Liver (tissue), 9 donors: ENCODE measurements around the gene CFAP54. TPM values are rescaled to one million over a fixed set of nuclear protein-coding genes. Genes with fewer than 3 reads are reported as not detected.

Source experiments
- DNase-seq: peaks from one replicate; pipeline ENCODE4 v3.0.0-alpha.2; 2017; ENCODE audit warnings: low spot score
- H3K27ac ChIP-seq, 2 donors: one replicate each; pipeline ENCODE4 v1.7.0; 2013; ENCODE audit warnings: inconsistent platforms in 2 of 2, low read length in 2 of 2, control low read depth in 1 of 2, low read depth in 1 of 2, mild to moderate bottlenecking in 1 of 2
- H3K27me3 ChIP-seq, 4 donors: one replicate each; pipeline versions ENCODE4 v1.6.1 to v1.7.0; 2013; ENCODE audit warnings: low read length in 3 of 4, inconsistent platforms in 1 of 4, mild to moderate bottlenecking in 1 of 4, moderate library complexity in 1 of 4; ENCODE audit not compliant: control insufficient read depth in 4 of 4, insufficient read depth in 4 of 4
- H3K36me3 ChIP-seq, 4 donors: one replicate each; pipeline versions ENCODE4 v1.6.1 to v1.7.0; 2013; ENCODE audit warnings: low read length in 3 of 4, mild to moderate bottlenecking in 3 of 4, low read depth in 1 of 4, moderate library complexity in 1 of 4; ENCODE audit not compliant: control insufficient read depth in 4 of 4, insufficient read depth in 3 of 4
- H3K4me1 ChIP-seq, 4 donors: one replicate each; pipeline versions ENCODE4 v1.6.1 to v1.7.0; 2013; ENCODE audit warnings: low read length in 3 of 4, mild to moderate bottlenecking in 3 of 4, moderate library complexity in 1 of 4; ENCODE audit not compliant: control insufficient read depth in 4 of 4, insufficient read depth in 4 of 4
- H3K4me3 ChIP-seq, 3 donors: one replicate each; pipeline versions ENCODE4 v1.6.1 to v1.7.0; 2013; ENCODE audit warnings: low read length in 3 of 3, control low read depth in 1 of 3, low read depth in 1 of 3, mild to moderate bottlenecking in 1 of 3
- H3K9ac ChIP-seq, 2 donors: one replicate each; pipeline ENCODE4 v1.7.0; 2013; ENCODE audit warnings: low read length in 2 of 2, mild to moderate bottlenecking in 2 of 2, moderate library complexity in 2 of 2, control low read depth in 1 of 2, low read depth in 1 of 2
- H3K9me3 ChIP-seq, 4 donors: one replicate each; pipeline versions ENCODE4 v1.6.1 to v1.7.0; 2013; ENCODE audit warnings: low read length in 3 of 4; ENCODE audit not compliant: control insufficient read depth in 4 of 4
- EGR1 ChIP-seq, 2 donors: IDR thresholded peaks; 2 replicates each; pipeline ENCODE4 v1.6.1; 2016 to 2018; ENCODE audit warnings: antibody characterized with exemption in 2 of 2, low read depth in 2 of 2
- FOXA1 ChIP-seq: IDR thresholded peaks from 2 replicates; pipeline ENCODE4 v1.6.1; 2016; ENCODE audit warnings: antibody characterized with exemption
- FOXA2 ChIP-seq: IDR thresholded peaks from 2 replicates; pipeline ENCODE4 v1.6.1; 2016; ENCODE audit warnings: antibody characterized with exemption
- GABPA ChIP-seq, 2 donors: IDR thresholded peaks in 1 of 2; conservative IDR thresholded peaks in 1 of 2; 2 replicates each; pipeline ENCODE4 v1.6.1; 2016; ENCODE audit warnings: antibody characterized with exemption in 2 of 2, mild to moderate bottlenecking in 1 of 2, moderate library complexity in 1 of 2
- HNF4A ChIP-seq, 2 donors: conservative IDR thresholded peaks; 2 replicates each; pipeline ENCODE4 v1.6.1; 2016; ENCODE audit warnings: antibody characterized with exemption in 2 of 2, mild to moderate bottlenecking in 2 of 2
- HNF4G ChIP-seq: IDR thresholded peaks from 2 replicates; pipeline ENCODE4 v1.6.1; 2016; ENCODE audit warnings: antibody characterized with exemption
- JUND ChIP-seq, 2 donors: IDR thresholded peaks; 2 replicates each; pipeline ENCODE4 v1.6.1; 2016; ENCODE audit warnings: antibody characterized with exemption in 2 of 2
- NR2F2 ChIP-seq: IDR thresholded peaks from 2 replicates; pipeline ENCODE4 v1.6.1; 2016; ENCODE audit warnings: antibody characterized with exemption
- RAD21 ChIP-seq, 2 donors: IDR thresholded peaks; 2 replicates each; pipeline ENCODE4 v1.6.1; 2016; ENCODE audit warnings: antibody characterized with exemption in 2 of 2, mild to moderate bottlenecking in 2 of 2
- RXRA ChIP-seq, 2 donors: IDR thresholded peaks; 2 replicates each; pipeline ENCODE4 v1.6.1; 2017 to 2018; ENCODE audit warnings: antibody characterized with exemption in 2 of 2, mild to moderate bottlenecking in 1 of 2
- SP1 ChIP-seq: IDR thresholded peaks from 2 replicates; pipeline ENCODE4 v1.6.1; 2018; ENCODE audit warnings: antibody characterized with exemption, mild to moderate bottlenecking
- TAF1 ChIP-seq: conservative IDR thresholded peaks from 2 replicates; pipeline ENCODE4 v1.6.1; 2016; ENCODE audit warnings: antibody characterized with exemption, mild to moderate bottlenecking
- YY1 ChIP-seq: IDR thresholded peaks from 2 replicates; pipeline ENCODE4 v1.6.1; 2016; ENCODE audit warnings: antibody characterized with exemption, mild to moderate bottlenecking
- WGBS: extraction: QIAGEN DNeasy Blood & Tissue Kit; methylation state at CpG from one replicate; pipeline ENCODE4 v1.1.7; 2013; 5-methylcytosine and 5-hydroxymethylcytosine counted together
- polyA plus RNA-seq, 2 donors: library from polyadenylated mRNA; stranded (reverse) in 1 of 2; unstranded in 1 of 2; fragments of 200-250 nt in 1 of 2; fragments of >200 nt in 1 of 2; fragmentation: Nextera tagmentation in 1 of 2; extraction: Ambion mirVana in 1 of 2; gene quantifications; one replicate each; pipeline versions ENCODE4 v1.2.1 to v1.2.3, GENCODE V29; 2013 to 2015
- total RNA-seq, 2 donors: library from RNA; depleted of rRNA; stranded (reverse); fragments of >200 nt; gene quantifications; one replicate each; pipeline ENCODE4 v1.2.3, GENCODE V29; 2014
- TF ChIP-seq, protein P1 (sequence below): fragments of 150-350 bp; IDR thresholded peaks from 2 replicates; pipeline ENCODE4 v1.5.1; 2017; ENCODE audit warnings: improper control_type of control experiment, low read depth, low read length; ENCODE audit not compliant: missing input control
- TF ChIP-seq, protein P2 (sequence below): IDR thresholded peaks from 2 replicates; pipeline ENCODE4 v1.6.1; 2016; ENCODE audit warnings: antibody characterized with exemption, mild to moderate bottlenecking
- TF ChIP-seq, protein P3 (sequence below): IDR thresholded peaks from 2 replicates; pipeline ENCODE4 v1.6.1; 2016; ENCODE audit warnings: antibody characterized with exemption
- TF ChIP-seq, protein P4 (sequence below): IDR thresholded peaks from 2 replicates; pipeline ENCODE4 v1.6.1; 2016; ENCODE audit warnings: antibody characterized with exemption
- donor health status: healthy.
- donor health status: healthy.
- donor health status: healthy.
- donor health status: healthy.
- donor health status: healthy.

CFAP54 gene
- total and polyA plus RNA-seq, 4 donors = 0.01 to 0.19 (median 0.15) TPM

DNA sequence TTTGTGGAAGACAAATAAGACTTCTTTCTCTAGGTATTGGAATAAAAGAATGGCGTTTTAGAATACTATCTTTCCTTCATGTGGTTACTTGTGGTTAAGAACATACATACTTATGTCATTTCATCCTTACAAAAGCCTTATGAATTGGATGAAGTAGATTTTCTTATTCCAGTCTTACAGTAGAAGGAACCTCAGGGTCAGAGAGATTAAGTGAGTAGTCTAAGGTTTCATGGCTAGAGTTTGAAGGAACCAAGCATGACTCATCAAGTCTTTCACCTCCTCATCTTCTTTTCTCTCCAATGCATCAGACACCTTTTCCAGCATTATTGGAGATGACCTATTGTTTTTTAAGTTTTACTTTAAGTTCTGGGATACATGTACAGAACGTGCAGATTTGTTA is 324.8 kb downstream of the CFAP54 start:
- Histone ChIP-seq H3K4me3 (no peak overlapping the region), H3K27ac (no peak overlapping the region), H3K9ac (no peak overlapping the region), H3K9me3 (peaks cover 0 to 3% (median under 1%) of the 10 kb centered on the region in 4 donors), H3K36me3 (no peaks in the 10 kb centered on the region), H3K27me3 (peaks cover 0 to 10% (median 0%) of the 10 kb centered on the region in 4 donors), H3K4me1 (no peaks in the 10 kb centered on the region)
- 65% methylated on average over 2 of the region's 2 CpGs for WGBS
- DNase-seq = no peak
- TF ChIP-seq EGR1 (IDR thresholded peaks at IDR 0.05; ENCODE audit: low read depth in 2 of 2) = no peak
- no peak for TF ChIP-seq FOXA1
- TF ChIP-seq FOXA2 = no peak
- TF ChIP-seq HNF4A (conservative IDR thresholded peaks at IDR 0.05) = no peak
- no peak for TF ChIP-seq GABPA (IDR thresholded peaks at IDR 0.05 in 1 of 2, conservative IDR thresholded peaks at IDR 0.05 in 1 of 2)
- no peak for TF ChIP-seq TAF1
- TF ChIP-seq, protein P1, sequence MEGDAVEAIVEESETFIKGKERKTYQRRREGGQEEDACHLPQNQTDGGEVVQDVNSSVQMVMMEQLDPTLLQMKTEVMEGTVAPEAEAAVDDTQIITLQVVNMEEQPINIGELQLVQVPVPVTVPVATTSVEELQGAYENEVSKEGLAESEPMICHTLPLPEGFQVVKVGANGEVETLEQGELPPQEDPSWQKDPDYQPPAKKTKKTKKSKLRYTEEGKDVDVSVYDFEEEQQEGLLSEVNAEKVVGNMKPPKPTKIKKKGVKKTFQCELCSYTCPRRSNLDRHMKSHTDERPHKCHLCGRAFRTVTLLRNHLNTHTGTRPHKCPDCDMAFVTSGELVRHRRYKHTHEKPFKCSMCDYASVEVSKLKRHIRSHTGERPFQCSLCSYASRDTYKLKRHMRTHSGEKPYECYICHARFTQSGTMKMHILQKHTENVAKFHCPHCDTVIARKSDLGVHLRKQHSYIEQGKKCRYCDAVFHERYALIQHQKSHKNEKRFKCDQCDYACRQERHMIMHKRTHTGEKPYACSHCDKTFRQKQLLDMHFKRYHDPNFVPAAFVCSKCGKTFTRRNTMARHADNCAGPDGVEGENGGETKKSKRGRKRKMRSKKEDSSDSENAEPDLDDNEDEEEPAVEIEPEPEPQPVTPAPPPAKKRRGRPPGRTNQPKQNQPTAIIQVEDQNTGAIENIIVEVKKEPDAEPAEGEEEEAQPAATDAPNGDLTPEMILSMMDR = no peak
- no peak for TF ChIP-seq NR2F2
- TF ChIP-seq, protein P2, sequence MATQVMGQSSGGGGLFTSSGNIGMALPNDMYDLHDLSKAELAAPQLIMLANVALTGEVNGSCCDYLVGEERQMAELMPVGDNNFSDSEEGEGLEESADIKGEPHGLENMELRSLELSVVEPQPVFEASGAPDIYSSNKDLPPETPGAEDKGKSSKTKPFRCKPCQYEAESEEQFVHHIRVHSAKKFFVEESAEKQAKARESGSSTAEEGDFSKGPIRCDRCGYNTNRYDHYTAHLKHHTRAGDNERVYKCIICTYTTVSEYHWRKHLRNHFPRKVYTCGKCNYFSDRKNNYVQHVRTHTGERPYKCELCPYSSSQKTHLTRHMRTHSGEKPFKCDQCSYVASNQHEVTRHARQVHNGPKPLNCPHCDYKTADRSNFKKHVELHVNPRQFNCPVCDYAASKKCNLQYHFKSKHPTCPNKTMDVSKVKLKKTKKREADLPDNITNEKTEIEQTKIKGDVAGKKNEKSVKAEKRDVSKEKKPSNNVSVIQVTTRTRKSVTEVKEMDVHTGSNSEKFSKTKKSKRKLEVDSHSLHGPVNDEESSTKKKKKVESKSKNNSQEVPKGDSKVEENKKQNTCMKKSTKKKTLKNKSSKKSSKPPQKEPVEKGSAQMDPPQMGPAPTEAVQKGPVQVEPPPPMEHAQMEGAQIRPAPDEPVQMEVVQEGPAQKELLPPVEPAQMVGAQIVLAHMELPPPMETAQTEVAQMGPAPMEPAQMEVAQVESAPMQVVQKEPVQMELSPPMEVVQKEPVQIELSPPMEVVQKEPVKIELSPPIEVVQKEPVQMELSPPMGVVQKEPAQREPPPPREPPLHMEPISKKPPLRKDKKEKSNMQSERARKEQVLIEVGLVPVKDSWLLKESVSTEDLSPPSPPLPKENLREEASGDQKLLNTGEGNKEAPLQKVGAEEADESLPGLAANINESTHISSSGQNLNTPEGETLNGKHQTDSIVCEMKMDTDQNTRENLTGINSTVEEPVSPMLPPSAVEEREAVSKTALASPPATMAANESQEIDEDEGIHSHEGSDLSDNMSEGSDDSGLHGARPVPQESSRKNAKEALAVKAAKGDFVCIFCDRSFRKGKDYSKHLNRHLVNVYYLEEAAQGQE = no peak
- no peak for TF ChIP-seq JUND (IDR thresholded peaks at IDR 0.05)
- TF ChIP-seq, protein P3, sequence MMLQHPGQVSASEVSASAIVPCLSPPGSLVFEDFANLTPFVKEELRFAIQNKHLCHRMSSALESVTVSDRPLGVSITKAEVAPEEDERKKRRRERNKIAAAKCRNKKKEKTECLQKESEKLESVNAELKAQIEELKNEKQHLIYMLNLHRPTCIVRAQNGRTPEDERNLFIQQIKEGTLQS = no peak
- TF ChIP-seq, protein P4, sequence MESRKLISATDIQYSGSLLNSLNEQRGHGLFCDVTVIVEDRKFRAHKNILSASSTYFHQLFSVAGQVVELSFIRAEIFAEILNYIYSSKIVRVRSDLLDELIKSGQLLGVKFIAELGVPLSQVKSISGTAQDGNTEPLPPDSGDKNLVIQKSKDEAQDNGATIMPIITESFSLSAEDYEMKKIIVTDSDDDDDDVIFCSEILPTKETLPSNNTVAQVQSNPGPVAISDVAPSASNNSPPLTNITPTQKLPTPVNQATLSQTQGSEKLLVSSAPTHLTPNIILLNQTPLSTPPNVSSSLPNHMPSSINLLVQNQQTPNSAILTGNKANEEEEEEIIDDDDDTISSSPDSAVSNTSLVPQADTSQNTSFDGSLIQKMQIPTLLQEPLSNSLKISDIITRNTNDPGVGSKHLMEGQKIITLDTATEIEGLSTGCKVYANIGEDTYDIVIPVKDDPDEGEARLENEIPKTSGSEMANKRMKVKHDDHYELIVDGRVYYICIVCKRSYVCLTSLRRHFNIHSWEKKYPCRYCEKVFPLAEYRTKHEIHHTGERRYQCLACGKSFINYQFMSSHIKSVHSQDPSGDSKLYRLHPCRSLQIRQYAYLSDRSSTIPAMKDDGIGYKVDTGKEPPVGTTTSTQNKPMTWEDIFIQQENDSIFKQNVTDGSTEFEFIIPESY = no peak

DNA sequence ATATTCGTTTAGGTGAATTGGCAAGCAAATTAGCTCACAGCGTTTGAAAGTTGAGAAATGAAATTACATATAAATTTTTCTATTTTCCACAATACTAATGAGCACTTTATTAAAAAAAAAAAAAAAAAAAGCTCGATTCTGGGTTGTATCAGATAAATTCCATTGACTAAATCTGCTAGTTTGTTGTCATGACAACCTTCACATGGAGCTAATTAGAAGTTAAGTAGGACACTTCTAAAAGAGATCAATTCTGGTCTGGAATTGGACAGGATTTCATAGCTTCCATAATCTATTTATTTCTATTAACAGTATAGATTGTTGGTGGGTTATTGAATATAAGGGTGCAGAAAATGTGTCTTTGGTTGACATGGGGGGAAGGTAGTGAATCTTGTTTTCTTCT is 332.2 kb downstream of the CFAP54 start:
- no peak for DNase-seq
- whole genome bisulfite sequencing = 66% methylated on average over 3 of the region's 3 CpGs
- TF ChIP-seq YY1 = no peak
- no peak for TF ChIP-seq GABPA (IDR thresholded peaks at IDR 0.05 in 1 of 2, conservative IDR thresholded peaks at IDR 0.05 in 1 of 2)
- no peak for TF ChIP-seq JUND (IDR thresholded peaks at IDR 0.05)
- TF ChIP-seq, protein P1 = no peak
- TF ChIP-seq EGR1 (IDR thresholded peaks at IDR 0.05; ENCODE audit: low read depth in 2 of 2) = no peak
- no peak for TF ChIP-seq RAD21 (IDR thresholded peaks at IDR 0.05)
- TF ChIP-seq NR2F2 = no peak
- TF ChIP-seq, protein P3 = no peak
- TF ChIP-seq, protein P2 = no peak
- TF ChIP-seq HNF4G = no peak
- no peak for TF ChIP-seq HNF4A (conservative IDR thresholded peaks at IDR 0.05)
- no peak for TF ChIP-seq SP1
- no peak for TF ChIP-seq RXRA (IDR thresholded peaks at IDR 0.05)
- Histone ChIP-seq H3K27ac (no peak overlapping the region), H3K9ac (no peak overlapping the region), H3K9me3 (peaks cover 0 to 2% (median under 1%) of the 10 kb centered on the region in 4 donors), H3K4me1 (no peaks in the 10 kb centered on the region), H3K36me3 (no peaks in the 10 kb centered on the region), H3K4me3 (no peak overlapping the region), H3K27me3 (peaks cover 0 to 2% (median 0%) of the 10 kb centered on the region in 4 donors)
